ENCODE results near the gene RBM12. TPM values are rescaled to one million over a fixed set of nuclear protein-coding genes. Genes with fewer than 3 reads are reported as not detected.

Gene RBM12
- total and polyA plus RNA-seq, 2 of the 4 experiments (the other 2 are of a cell fraction), result 44.7 to 65.8 TPM

DNA sequence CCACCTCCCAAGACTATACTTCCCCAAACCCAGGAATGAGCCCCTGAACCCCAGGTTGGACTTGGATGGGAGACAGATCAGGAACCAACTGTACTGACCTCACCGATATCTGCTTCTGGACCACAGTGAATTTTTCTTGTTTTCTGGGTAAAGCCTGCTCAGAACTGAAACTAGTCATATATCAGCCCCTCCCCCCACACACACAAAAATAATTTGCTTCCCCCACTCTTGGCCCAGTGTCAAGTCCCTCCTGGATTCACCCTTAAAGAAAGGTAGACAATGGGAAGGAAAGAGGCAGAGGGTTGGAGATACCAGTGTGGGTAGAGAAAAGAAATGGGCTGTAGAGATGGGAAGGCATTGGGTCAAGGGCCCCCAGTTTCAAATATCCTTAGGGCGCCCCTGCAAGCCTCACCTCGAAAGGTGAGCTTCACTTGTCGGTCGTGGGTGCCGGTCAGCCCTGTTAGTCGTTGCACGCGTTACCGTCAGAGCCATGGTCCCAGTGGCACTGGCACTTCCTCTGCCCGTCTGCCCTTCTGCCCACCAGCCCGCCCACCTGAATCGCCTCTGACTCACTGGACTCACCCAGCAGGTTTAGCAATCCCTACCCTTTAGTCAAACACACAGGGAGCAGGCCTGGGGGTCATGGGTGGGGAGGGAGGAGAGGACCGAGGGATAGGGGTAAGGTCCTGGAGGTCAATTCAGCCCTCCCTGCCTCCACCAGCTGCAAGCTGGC is 57.5 kb downstream of the RBM12 start:
- ATAC-seq (ENCODE audit: low read depth), result no peak
- ChIA-PET CTCF (no interaction called here), POLR2A (ENCODE audit: unreplicated experiment) (no interaction called here)
- Histone ChIP-seq H3K9me3 (ENCODE audit: control insufficient read depth, insufficient read depth, low read length) (no peaks in the 10 kb centered on the region), H3K4me3 (ENCODE audit: insufficient read depth, low read depth, low read length) (no peak overlapping the region), H3K4me2 (ENCODE audit: low read depth, low read length) (no peak overlapping the region), H2BK15ac (ENCODE audit: low read depth, low read length) (no peak overlapping the region), H2BK20ac (ENCODE audit: low read depth, low read length) (no peak overlapping the region), H3K4ac (ENCODE audit: low read depth, low read length) (no peak overlapping the region), H3K27ac (ENCODE audit: insufficient read depth, low read length) (no peak overlapping the region), H2AFZ (replicated peaks; ENCODE audit: low read length, poor library complexity) (peak overlapping the region; percentile 5), H3K27me3 (ENCODE audit: control insufficient read depth, insufficient read depth, low read length) (peaks cover 8% of the 10 kb centered on the region), H4K91ac (ENCODE audit: insufficient read depth, low read depth, low read length) (no peak overlapping the region), H2AK5ac (ENCODE audit: low read depth, low read length) (no peak overlapping the region), H3K9ac (ENCODE audit: low read depth, low read length) (no peak overlapping the region), H3K36me3 (ENCODE audit: control insufficient read depth, insufficient read depth, low read length) (no peaks in the 10 kb centered on the region), H3K9me1 (ENCODE audit: insufficient read depth, low read length) (no peaks in the 10 kb centered on the region), H3K4me1 (ENCODE audit: control insufficient read depth, insufficient read depth, low read length) (no peaks in the 10 kb centered on the region), H3K79me1 (ENCODE audit: low read depth in 1 of 2, low read length in 2 of 2) (no peaks in the 10 kb centered on the region), H2BK120ac (ENCODE audit: low read depth, low read length) (no peak overlapping the region), H2BK5ac (ENCODE audit: low read depth, low read length, poor library complexity, severe bottlenecking) (no peak overlapping the region), H3K23ac (ENCODE audit: low read depth, low read length) (no peak overlapping the region; the same call in 1 of the 2 replicates), H2AK9ac (replicated peaks; ENCODE audit: low read depth, low read length, poor library complexity) (peak overlapping the region; percentile 65), H4K5ac (ENCODE audit: low read depth, low read length) (no peak overlapping the region), H3K18ac (ENCODE audit: low read depth, low read length) (no peak overlapping the region), H3K14ac (replicated peaks; ENCODE audit: low read depth, low read length) (no peak overlapping the region), H4K8ac (ENCODE audit: low read depth in 2 of 2, low read length in 2 of 2) (no peak overlapping the region), H4K20me1 (ENCODE audit: insufficient read depth, low read length) (no peaks in the 10 kb centered on the region), H3K56ac (ENCODE audit: extremely low read depth, insufficient read depth, low read length) (no peak overlapping the region)
- in situ Hi-C loops (cut with MboI; ENCODE audit: low sequenced_read_pairs), result no loop called here
- WGBS, 2 experiments (ENCODE audit: extremely low coverage in 2 of 2, insufficient read length in 1 of 2), result 84% methylated on average over 9 of the region's 14 CpGs; no CpG with 5 or more reads in 1 of the 2 experiments
- no peak for TF ChIP-seq MAFK (IDR thresholded peaks at IDR 0.05; ENCODE audit: low read depth, low read length)
- TF ChIP-seq CEBPB (IDR thresholded peaks at IDR 0.05; ENCODE audit: low read depth, low read length), result 0 out of 2 replicates have a peak, but pooled peaks have one; percentile 33
- intact Hi-C loops (cut with micrococcal nuclease), result no loop called here
- dilution Hi-C loops (cut with HindIII; ENCODE audit: low sequenced_read_pairs, unreplicated experiment), result no loop called here
- no TSS peak for BruUV-seq (replicated peaks)
- no peak for DNase-seq

Measured in IMR-90 (cell line).